HepG2 (cell line): Measurements from ENCODE around the gene NFE2L2. TPM values are rescaled to one million over a fixed set of nuclear protein-coding genes. Genes with fewer than 3 reads are reported as not detected.

Source experiments
- AKAP8 ChIP-seq: sonication (generic); formaldehyde crosslinking; IDR thresholded peaks from 2 replicates; pipeline ENCODE4 v1.5.1; 2020; ENCODE audit warnings: mild to moderate bottlenecking, missing genetic modification reagents
- CBFB ChIP-seq: sonication (generic); formaldehyde crosslinking; IDR thresholded peaks from 2 replicates; pipeline ENCODE4 v1.4.0; 2020; ENCODE audit warnings: missing genetic modification reagents
- CBX2 ChIP-seq, 2 experiments: fragments of 200-600 bp in 1 of 2; sonication (generic); formaldehyde crosslinking in 1 of 2; IDR thresholded peaks; 2 replicates each; pipeline versions ENCODE4 v1.7.0 to v1.8.1; 2018 to 2022; ENCODE audit warnings: low read depth in 2 of 2, low read length in 1 of 2, mild to moderate bottlenecking in 1 of 2, missing genetic modification reagents in 1 of 2
- CEBPB ChIP-seq: IDR thresholded peaks from 2 replicates; pipeline ENCODE4 v1.6.1; 2011; ENCODE audit warnings: low read depth, low read length, improper control_type of control experiment, borderline replicate concordance
- CREB1 ChIP-seq, 2 experiments: fragments of 450-650 bp in 1 of 2; IDR thresholded peaks; 2 replicates each; pipeline ENCODE4 v1.6.1; 2016 to 2017; ENCODE audit warnings: control low read depth in 1 of 2, mild to moderate bottlenecking in 1 of 2, missing compliant biosample characterization in 1 of 2, missing genetic modification characterization in 1 of 2
- FOXA1 ChIP-seq, 2 experiments: fragments of 450-650 bp in 1 of 2; sonication (generic) in 1 of 2; formaldehyde crosslinking in 1 of 2; IDR thresholded peaks; 2 replicates each; pipeline versions ENCODE4 v1.4.0 to v1.6.1; 2016 to 2020; ENCODE audit warnings: missing genetic modification reagents in 1 of 2
- HMGXB4 ChIP-seq, 2 experiments: sonication (generic) in 1 of 2; formaldehyde crosslinking in 1 of 2; IDR thresholded peaks; 2 replicates each; pipeline versions ENCODE4 v1.4.0 to v1.6.1; 2018 to 2020; ENCODE audit warnings: missing genetic modification reagents in 2 of 2, borderline replicate concordance in 1 of 2, low read depth in 1 of 2, mild to moderate bottlenecking in 1 of 2, missing biosample characterization in 1 of 2
- HNRNPUL1 ChIP-seq: fragments of 200-400 bp; formaldehyde crosslinking; IDR thresholded peaks from 2 replicates; pipeline ENCODE4 v1.6.1; 2017; ENCODE audit warnings: low read depth, mild to moderate bottlenecking, low read length, moderate library complexity
- JDP2 ChIP-seq: sonication (generic); formaldehyde crosslinking; IDR thresholded peaks from 2 replicates; pipeline ENCODE4 v1.8.1; 2022; ENCODE audit warnings: missing genetic modification reagents, borderline replicate concordance
- MAFF ChIP-seq: IDR thresholded peaks from 2 replicates; pipeline ENCODE4 v1.6.1; 2011; ENCODE audit warnings: low read depth, low read length, improper control_type of control experiment
- NONO ChIP-seq, 2 experiments: fragments of 450-650 bp in 1 of 2; sonication (generic) in 1 of 2; formaldehyde crosslinking in 1 of 2; IDR thresholded peaks in 1 of 2; conservative IDR thresholded peaks in 1 of 2; 2 replicates each; pipeline versions ENCODE4 v1.6.1 to v1.8.0; 2017 to 2022; ENCODE audit warnings: mild to moderate bottlenecking in 1 of 2, missing genetic modification reagents in 1 of 2, moderate library complexity in 1 of 2
- RFXANK ChIP-seq: IDR thresholded peaks from 2 replicates; pipeline ENCODE4 v1.6.1; 2016
- SUZ12 ChIP-seq: fragments of 150-350 bp; IDR thresholded peaks from 2 replicates; pipeline ENCODE4 v1.6.1; 2014; ENCODE audit warnings: low read depth, low read length
- ZNF160 ChIP-seq: sonication (generic); formaldehyde crosslinking; IDR thresholded peaks from 2 replicates; pipeline ENCODE4 v1.8.0; 2022; ENCODE audit warnings: mild to moderate bottlenecking, inconsistent platforms, missing genetic modification reagents
- ZNF30 ChIP-seq: sonication (generic); formaldehyde crosslinking; IDR thresholded peaks from 2 replicates; pipeline ENCODE4 v1.5.0; 2020; ENCODE audit warnings: mild to moderate bottlenecking, missing genetic modification reagents
- ZNF350 ChIP-seq: sonication (generic); formaldehyde crosslinking; IDR thresholded peaks from 2 replicates; pipeline ENCODE4 v1.4.0; 2020; ENCODE audit warnings: mild to moderate bottlenecking, low read depth, missing genetic modification reagents, borderline replicate concordance
- ZNF547 ChIP-seq: sonication (generic); formaldehyde crosslinking; IDR thresholded peaks from 2 replicates; pipeline ENCODE4 v1.5.1; 2020; ENCODE audit warnings: mild to moderate bottlenecking, missing genetic modification reagents
- ZNF781 ChIP-seq: sonication (generic); formaldehyde crosslinking; IDR thresholded peaks from 2 replicates; pipeline ENCODE4 v1.5.1; 2020; ENCODE audit warnings: borderline replicate concordance, mild to moderate bottlenecking, missing genetic modification reagents; ENCODE audit errors: not compliant biosample characterization
- ZNF788 ChIP-seq: sonication (generic); formaldehyde crosslinking; IDR thresholded peaks from 2 replicates; pipeline ENCODE4 v1.5.0; 2020; ENCODE audit warnings: mild to moderate bottlenecking, missing genetic modification reagents, borderline replicate concordance
- polyA plus RNA-seq, 8 experiments: library from polyadenylated mRNA; depleted of rRNA in 3 of 8; stranded (reverse) in 7 of 8; unstranded in 1 of 8; fragments of >200 nt; fragmentation: Illumina TruSeq in 4 of 8; extraction: Trizol in 4 of 8; gene quantifications; 2 replicates each; pipeline versions ENCODE4 v1.2.1 to v1.2.3, GENCODE V29; 2011 to 2016; ENCODE audit warnings: low read depth in 4 of 8, missing spikeins in 1 of 8, mixed read lengths in 1 of 8; ENCODE audit not compliant: insufficient read depth in 1 of 8
- total RNA-seq, 5 experiments: library from RNA; depleted of rRNA; stranded (reverse); fragments of >200 nt; fragmentation: Illumina TruSeq; extraction: Trizol; gene quantifications; 2 replicates each; pipeline ENCODE4 v1.2.3, GENCODE V29; 2016; ENCODE audit warnings: low read depth in 1 of 5
- TF ChIP-seq, protein P1 (sequence below): sonication (generic); formaldehyde crosslinking; IDR thresholded peaks from 2 replicates; pipeline ENCODE4 v1.4.0; 2020; ENCODE audit warnings: mild to moderate bottlenecking, missing genetic modification reagents

NFE2L2 gene
- total and polyA plus RNA-seq, 2 of the 13 experiments (the other 11 are each of a cell fraction or from before 2014, with no cell fraction given), result 84.6 to 215 TPM

GRCh38 chr2:177255227-177255601, 9.3 kb downstream of the NFE2L2 start (continued):
- TF ChIP-seq, protein P1, sequence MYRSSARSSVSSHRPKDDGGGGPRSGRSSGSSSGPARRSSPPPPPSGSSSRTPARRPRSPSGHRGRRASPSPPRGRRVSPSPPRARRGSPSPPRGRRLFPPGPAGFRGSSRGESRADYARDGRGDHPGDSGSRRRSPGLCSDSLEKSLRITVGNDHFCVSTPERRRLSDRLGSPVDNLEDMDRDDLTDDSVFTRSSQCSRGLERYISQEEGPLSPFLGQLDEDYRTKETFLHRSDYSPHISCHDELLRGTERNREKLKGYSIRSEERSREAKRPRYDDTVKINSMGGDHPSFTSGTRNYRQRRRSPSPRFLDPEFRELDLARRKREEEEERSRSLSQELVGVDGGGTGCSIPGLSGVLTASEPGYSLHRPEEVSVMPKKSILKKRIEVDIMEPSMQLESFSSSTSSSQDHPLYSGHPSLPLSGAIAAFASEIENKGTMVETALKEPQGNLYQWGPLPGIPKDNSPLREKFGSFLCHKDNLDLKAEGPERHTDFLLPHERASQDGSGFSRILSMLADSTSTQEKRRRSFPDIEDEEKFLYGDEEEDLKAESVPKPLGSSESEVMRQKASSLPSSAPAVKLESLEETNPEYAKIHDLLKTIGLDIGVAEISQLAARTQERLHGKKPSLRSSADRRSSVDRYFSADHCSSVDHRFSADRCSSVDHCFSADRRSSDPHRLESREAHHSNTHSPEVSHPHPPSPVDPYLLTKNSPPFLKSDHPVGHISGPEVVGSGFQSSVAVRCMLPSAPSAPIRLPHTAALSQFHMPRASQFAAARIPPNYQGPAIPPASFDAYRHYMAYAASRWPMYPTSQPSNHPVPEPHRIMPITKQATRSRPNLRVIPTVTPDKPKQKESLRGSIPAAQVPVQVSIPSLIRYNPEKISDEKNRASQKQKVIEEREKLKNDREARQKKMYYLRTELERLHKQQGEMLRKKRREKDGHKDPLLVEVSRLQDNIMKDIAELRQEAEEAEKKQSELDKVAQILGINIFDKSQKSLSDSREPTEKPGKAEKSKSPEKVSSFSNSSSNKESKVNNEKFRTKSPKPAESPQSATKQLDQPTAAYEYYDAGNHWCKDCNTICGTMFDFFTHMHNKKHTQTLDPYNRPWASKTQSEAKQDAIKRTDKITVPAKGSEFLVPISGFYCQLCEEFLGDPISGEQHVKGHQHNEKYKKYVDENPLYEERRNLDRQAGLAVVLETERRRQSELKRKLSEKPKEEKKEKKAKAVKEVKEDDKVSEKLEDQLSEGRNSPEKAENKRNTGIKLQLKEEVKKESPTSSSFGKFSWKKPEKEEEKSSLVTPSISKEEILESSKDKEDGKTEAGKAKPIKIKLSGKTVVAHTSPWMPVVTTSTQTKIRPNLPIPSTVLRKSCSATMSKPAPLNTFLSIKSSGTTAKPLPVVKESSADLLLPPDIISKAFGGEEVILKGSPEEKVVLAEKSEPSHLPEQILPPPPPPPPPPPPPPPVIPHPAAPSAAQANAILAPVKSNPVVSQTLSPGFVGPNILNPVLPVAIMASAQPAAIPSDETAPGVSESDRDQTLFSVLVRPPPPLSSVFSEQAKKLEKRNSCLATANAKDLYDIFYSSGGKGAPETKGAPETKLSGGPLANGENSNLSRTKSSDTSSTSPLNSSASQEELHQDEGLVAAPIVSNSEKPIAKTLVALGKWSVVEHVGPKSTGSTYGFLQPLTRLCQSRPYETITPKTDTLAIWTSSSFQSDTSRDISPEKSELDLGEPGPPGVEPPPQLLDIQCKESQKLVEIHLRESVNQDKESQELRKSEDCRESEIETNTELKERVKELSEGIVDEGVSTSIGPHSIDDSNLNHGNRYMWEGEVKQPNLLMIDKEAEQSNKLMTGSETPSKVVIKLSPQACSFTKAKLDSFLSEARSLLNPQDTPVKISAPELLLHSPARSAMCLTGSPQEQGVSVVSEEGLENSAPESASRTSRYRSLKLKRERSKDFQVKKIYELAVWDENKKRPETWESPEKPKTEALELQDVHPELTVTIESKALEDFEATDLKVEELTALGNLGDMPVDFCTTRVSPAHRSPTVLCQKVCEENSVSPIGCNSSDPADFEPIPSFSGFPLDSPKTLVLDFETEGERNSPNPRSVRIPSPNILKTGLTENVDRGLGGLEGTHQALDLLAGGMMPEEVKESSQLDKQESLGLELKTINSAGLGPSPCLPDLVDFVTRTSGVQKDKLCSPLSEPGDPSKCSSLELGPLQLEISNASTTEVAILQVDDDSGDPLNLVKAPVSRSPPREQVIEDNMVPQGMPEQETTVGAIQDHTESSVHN (CRISPR knock-in tag), result no peak
- TF ChIP-seq ZNF788, result no peak
- TF ChIP-seq NONO (IDR thresholded peaks at IDR 0.05), result no peak
- no peak for TF ChIP-seq NONO (CRISPR knock-in tag; conservative IDR thresholded peaks at IDR 0.05)
- TF ChIP-seq CREB1 (IDR thresholded peaks at IDR 0.05), result no peak
- TF ChIP-seq CREB1 (CRISPR knock-in tag; IDR thresholded peaks at IDR 0.05), result no peak
- no peak for TF ChIP-seq CBX2 (IDR thresholded peaks at IDR 0.05; ENCODE audit: low read depth, low read length)
- no peak for TF ChIP-seq CBX2 (CRISPR knock-in tag; IDR thresholded peaks at IDR 0.05; ENCODE audit: low read depth)
- TF ChIP-seq FOXA1 (IDR thresholded peaks at IDR 0.05), result no peak
- no peak for TF ChIP-seq FOXA1 (CRISPR knock-in tag; IDR thresholded peaks at IDR 0.05)
- TF ChIP-seq MAFF, result no peak
- no peak for TF ChIP-seq JDP2
- TF ChIP-seq ZNF160 (CRISPR knock-in tag), result no peak
- TF ChIP-seq ZNF350 (CRISPR knock-in tag), result no peak
- TF ChIP-seq ZNF547 (CRISPR knock-in tag), result no peak
- no peak for TF ChIP-seq ZNF781 (CRISPR knock-in tag)
- no peak for TF ChIP-seq CBFB (CRISPR knock-in tag)
- TF ChIP-seq HMGXB4 (CRISPR knock-in tag; IDR thresholded peaks at IDR 0.05; ENCODE audit: borderline replicate concordance in 1 of 2, low read depth in 1 of 2), result peak in 1 of 2 experiments; percentile 21; a peak in 1 of 4 replicates
- TF ChIP-seq AKAP8 (CRISPR knock-in tag), result peak; percentile 54; the same call in 1 of the 2 replicates
- TF ChIP-seq HNRNPUL1, result no peak
- no peak for TF ChIP-seq ZNF30 (CRISPR knock-in tag)
- TF ChIP-seq SUZ12, result no peak
- no peak for TF ChIP-seq RFXANK (CRISPR knock-in tag)
- no peak for TF ChIP-seq CEBPB
